ENCODE measurements around the gene MREG. TPM values are rescaled to one million over a fixed set of nuclear protein-coding genes. Genes with fewer than 3 reads are reported as not detected.

Gene MREG
- total RNA-seq, 4 donors from 2014 or later = 0.36 to 0.40 TPM; not detected in 2

- intact Hi-C loops (cut with DNase I; ENCODE audit: low total_unique reads) (no loop called here), in situ Hi-C loops (cut with MboI; ENCODE audit: low sequenced_read_pairs in 4 of 4) (no loop called here)
- no peaks in the 10 kb centered on the region for H3K27me3 ChIP-seq
- TF ChIP-seq CTCF (IDR thresholded peaks at IDR 0.05 in 4 of 5, conservative IDR thresholded peaks at IDR 0.05 in 1 of 5) (no peak), POLR2A (IDR thresholded peaks at IDR 0.05) (no peak)
- no peaks in the 10 kb centered on the region for H3K4me1 ChIP-seq
- H3K36me3 ChIP-seq = no peaks in the 10 kb centered on the region
- no peaks in the 10 kb centered on the region for H3K9me3 ChIP-seq
- DNase-seq (no peak), ATAC-seq (no peak)
- H3K27ac ChIP-seq = no peak overlapping the region
- no peak overlapping the region for H3K4me3 ChIP-seq
Measured at GRCh38 chr2:215896921-215897320, 116.4 kb downstream of the MREG start.

GRCh38 chr2:215895330-215895729 is 118.0 kb downstream of the MREG start:
- intact Hi-C loops (cut with DNase I; ENCODE audit: low total_unique reads) (no loop called here), in situ Hi-C loops (cut with MboI; ENCODE audit: low sequenced_read_pairs in 4 of 4) (no loop called here)
- ATAC-seq = no peak

More at GRCh38 chr2:215895330-215895729, 118.0 kb downstream of the MREG start:
- Histone ChIP-seq H3K4me1 (no peaks in the 10 kb centered on the region), H3K36me3 (no peaks in the 10 kb centered on the region), H3K27ac (no peak overlapping the region), H3K4me3 (no peak overlapping the region), H3K9me3 (no peaks in the 10 kb centered on the region), H3K27me3 (no peaks in the 10 kb centered on the region)
- TF ChIP-seq CTCF (IDR thresholded peaks at IDR 0.05 in 4 of 5, conservative IDR thresholded peaks at IDR 0.05 in 1 of 5) = no peak
- TF ChIP-seq POLR2A (IDR thresholded peaks at IDR 0.05) = no peak
- DNase-seq = no peak

Other genes starting within 250 kb of the MREG start
- 1 to 10 TPM in 2 of 4 donors, under 1 TPM in 2; 0.42 to 7.5 (median 1.5) TPM for gene PECR, start 68.3 kb upstream of the MREG start, total RNA-seq
- not detected for gene TMEM169, start 68.4 kb upstream of the MREG start, total RNA-seq
- 100 to 1,000 TPM; 131 to 157 (median 141) TPM for gene XRCC5, start 95.8 kb upstream of the MREG start, total RNA-seq